ENCODE measurements around the gene MAST2.

- no peak for TF ChIP-seq POLR2A (IDR thresholded peaks at IDR 0.05)
- TF ChIP-seq CTCF (IDR thresholded peaks at IDR 0.05), result no peak
These were observed 176.4 kb downstream of the MAST2 start for GRCh38 chr1:45979778-45980176.

Measured in prostate gland (tissue), 2 donors.